SHP77 (cell line): ENCODE data around the gene NECAP2.
"Not testable (repeated sequence)": the region's sequence is repeated elsewhere in the genome, so short reads cannot be mapped to it uniquely, and the experiment has no call there.

ENCODE experiments used
- DNase-seq, 2 experiments: peaks; one replicate each; lab custom pipeline; 2025; lab: John Stamatoyannopoulos, UW

NECAP2 gene

GRCh38 chr1:16498047-16498446, 57.5 kb downstream of the NECAP2 start:
- DNase-seq: not testable (repeated sequence)

- DNase-seq: peak; percentile 75 to 87
Observed at GRCh38 chr1:16498573-16499413, 58.3 kb downstream of the NECAP2 start.

DNA sequence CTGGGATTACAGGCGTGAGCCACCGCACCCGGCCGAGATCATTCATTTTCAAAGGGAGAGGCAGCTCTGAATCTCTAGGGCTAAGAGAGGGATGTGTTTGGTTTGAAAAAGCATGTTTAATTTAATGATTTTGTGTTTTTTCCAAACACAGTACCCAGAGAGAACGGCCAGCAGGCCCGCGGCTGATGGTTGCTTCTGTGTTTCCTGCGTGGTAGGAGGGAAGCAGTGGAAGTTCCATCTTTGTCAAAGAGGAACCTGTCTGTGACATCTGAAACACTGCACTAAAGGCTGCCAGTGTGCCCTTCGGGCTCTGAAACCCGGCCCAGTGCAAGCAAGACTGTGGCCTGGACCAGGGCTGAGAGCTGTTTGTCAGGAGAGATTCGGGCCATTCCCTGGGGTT, 59.9 kb downstream of the NECAP2 start:
- DNase-seq: not testable (repeated sequence)

DNA sequence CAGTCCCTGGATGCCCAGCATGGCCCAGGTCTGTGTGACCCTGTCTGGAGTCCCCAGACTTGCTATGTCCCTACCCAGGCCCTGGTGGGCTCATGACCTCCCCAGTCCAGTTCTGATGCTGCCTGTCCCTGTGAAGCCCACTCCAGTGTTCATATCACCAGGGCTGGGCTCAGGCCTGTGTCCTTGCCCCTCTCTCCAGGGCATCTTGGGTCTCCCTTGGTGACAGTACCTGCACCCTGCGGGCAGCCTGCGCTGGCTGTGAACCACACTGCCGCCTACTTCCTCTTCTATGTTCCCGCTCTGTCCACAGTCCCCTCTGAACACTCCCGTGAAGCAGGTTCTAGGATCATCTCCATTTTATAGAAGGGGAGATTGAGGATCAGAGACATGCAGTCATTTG, 60.5 kb downstream of the NECAP2 start:
- not testable (repeated sequence) for DNase-seq

DNA sequence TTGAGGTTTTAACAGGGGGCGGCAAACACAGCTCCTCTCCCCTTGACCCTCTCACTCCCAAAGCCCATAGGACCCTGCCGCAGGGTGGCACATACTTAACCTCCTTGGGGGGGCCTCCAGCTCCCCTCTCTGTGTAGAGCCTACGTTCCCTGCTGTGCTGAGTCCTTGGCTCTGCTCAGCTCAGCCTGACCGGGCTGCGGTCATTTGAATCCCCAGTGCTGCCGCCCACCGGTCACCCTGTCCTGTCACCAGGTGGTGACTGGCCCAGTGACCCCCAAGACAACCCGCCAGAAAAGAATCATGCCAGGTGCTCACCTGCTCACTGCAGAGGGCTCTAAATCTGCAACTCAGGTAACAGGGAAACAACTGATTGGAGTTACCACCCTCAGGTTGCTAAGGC, 60.9 kb downstream of the NECAP2 start:
- DNase-seq: not testable (repeated sequence)

- no peak for DNase-seq
Observed at GRCh38 chr1:16503494-16503893, 63.0 kb downstream of the NECAP2 start.

GRCh38 chr1:16505870-16506269, 65.3 kb downstream of the NECAP2 start:
- not testable (repeated sequence) for DNase-seq

- not testable (repeated sequence) for DNase-seq
Observed at GRCh38 chr1:16506364-16507136, 66.0 kb downstream of the NECAP2 start.

- peak in 1 of 2 experiments; percentile 4 for DNase-seq
Observed at GRCh38 chr1:16508861-16509445, 68.4 kb downstream of the NECAP2 start.
